ENCODE data around the gene METRNL. TPM values are rescaled to one million over a fixed set of nuclear protein-coding genes. Genes with fewer than 3 reads are reported as not detected.

The METRNL gene
- total RNA-seq, 1 experiment from 2014 or later: 203 TPM

DNA sequence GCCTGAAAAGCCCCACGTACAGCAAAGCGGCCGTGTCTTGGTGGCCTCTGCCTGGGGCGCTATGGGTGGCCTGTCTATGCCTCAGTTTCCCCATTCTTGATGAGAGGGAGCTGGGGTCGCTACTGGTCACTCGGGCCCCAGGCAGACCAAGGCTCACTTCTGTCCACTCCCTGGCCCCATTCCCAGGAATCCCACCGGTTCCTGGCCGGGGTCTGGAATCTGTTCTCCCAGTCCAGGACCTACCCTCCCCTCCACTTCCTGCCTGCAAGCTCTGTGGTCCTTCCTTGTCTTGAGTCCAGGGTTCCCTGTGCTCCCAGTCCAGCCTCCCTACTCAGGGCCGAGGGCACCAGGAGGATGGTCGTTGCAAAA, 24.5 kb downstream of the METRNL start:
- no peak for DNase-seq (ENCODE audit: low spot score)

DNA sequence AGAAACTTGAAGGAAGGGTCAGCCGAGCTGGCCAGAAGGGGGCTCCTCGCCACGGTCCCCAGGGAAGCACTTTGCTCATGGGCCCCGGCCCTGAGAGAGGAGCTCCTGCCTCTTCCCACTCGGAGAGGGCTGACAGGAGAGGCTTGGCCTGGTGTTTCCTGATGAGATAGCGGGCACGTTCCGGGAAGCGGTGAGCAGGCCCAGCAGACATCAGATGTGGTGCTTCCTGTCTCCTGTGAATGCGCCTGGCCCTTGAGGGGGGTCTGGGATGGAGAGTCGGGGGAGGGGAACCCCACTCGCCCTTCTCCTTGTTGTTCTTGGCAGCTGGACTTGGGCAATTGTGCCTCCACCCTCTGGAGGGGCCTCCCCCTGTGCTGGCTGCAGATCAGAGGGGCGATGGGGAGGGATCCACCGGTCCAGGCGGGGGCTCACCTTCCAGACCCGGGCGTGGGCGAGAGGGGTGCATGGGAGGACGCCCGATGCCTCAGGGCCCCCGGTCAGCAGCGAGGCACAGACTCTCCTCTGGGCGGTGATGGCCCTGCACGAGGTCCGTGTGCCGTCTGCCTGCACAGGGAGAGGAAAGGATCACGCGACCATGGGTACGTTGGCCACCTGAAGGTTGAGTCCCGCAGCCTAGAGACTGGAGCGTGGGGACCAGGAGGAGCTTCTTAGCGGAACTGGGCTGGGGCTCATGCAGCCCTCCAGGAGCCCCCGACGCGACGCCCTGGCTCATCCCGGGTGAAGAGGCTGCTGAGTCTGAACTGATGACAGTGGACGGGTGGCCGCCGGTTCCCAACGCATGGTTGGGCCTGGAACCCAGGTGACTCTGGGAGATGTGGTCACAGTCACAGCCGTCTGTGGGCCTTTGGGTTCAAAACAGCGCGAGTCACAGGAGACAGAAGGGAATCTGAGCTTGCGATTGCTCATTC, 25.4 kb downstream of the METRNL start:
- DNase-seq (ENCODE audit: low spot score): no peak

DNA sequence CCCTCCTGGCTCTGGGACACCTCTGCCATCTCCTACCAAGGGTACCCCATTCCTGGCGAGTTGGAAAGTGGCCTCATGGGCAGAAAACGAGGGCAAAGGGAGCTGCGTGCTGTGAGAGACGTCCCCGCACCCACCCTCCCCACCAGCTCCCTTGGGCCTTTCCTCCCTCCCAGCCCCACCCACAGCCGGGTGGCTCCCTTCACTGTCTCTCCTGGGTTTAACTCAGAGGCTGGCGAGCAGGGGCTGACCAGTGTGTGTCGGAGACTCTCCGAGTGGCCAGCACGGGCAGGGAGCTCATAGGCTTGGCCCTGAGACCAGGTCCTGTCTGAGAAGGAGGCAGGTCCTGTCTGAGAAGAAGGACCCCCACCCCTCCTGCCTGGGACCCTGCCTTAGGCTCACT, 26.1 kb downstream of the METRNL start:
- no peak for DNase-seq (ENCODE audit: low spot score)

DNA sequence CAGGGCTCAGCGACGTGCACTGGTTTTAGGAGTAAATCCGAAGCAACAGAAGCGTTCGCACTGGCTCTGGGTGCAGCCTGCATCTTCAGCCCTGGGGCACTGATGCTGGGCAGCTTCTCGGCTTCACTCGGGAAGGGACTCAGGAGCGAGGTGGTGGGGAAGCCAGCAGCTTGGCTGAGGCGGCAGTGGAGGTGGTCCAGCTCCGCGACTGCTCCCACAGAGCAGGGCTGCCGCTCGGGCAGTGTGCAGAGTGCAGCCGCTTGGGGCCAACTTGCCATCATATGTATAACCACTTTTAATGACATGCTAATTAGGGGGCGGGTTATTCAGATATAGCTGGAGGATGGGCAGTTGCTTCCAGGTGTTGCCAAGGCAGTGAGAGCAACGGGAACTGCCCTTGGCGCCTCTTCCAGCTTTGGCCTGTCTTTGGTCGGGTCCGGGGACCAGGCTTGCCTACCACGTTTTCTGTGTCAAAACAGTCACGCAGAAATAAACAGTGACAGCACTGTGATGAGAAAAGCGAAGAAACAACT, 26.7 kb downstream of the METRNL start:
- no peak for DNase-seq (ENCODE audit: low spot score)

DNA sequence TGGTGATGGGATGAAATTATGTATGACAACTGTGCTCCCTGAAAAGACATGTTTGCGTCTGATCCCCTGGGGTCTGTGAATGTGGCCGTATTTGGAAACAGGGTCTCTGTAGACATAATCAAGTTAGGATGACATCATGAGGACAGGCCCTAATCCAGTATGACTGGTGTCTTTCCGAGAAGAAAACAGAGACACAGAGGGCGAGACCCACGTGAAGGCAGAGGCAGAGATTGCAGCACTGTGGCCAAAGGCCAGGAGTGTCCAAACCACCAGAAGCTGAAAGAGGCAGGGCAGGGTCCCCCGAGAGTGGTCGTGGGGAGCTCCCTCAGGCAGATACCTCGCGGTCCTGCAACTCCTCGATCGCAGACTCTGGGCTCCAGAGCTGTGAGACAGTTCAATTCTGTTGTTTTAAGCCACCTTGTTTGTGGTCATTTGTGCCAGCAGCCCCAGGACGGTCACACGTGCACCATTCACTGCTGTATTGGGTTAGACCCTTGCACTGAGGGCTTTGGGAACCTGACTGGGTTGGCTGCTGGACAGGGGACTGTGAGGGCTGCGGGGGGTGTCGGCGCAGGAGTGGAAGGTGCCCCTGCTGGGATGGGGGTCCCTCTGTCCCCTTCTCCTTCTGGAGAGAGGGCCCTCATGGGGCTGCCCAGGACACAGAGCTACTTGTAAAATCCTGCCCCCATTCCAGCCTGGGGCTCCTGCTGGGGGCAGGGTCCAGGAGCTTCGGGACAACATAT, 27.7 kb downstream of the METRNL start:
- DNase-seq (ENCODE audit: low spot score): no peak

DNA sequence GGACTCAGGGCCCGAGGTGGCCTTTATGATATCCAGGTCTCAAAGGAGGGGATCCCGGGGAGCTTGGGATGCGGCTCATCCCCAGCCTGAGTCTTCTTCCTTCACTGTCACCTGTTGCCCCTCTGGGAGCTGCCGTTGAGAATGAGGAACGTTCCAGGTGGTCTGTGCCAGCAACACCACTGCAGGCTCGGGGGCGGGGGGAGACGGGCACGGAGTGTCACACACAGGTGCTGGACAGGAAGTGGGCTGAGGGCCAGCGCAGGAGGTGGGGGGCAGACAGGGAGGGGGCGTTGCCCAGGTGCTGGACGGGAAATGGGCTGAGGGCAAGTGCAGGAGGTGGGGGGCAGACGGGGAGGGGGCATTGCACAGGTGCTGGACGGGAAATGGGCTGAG, 28.2 kb downstream of the METRNL start:
- no peak for DNase-seq (ENCODE audit: low spot score)

DNA sequence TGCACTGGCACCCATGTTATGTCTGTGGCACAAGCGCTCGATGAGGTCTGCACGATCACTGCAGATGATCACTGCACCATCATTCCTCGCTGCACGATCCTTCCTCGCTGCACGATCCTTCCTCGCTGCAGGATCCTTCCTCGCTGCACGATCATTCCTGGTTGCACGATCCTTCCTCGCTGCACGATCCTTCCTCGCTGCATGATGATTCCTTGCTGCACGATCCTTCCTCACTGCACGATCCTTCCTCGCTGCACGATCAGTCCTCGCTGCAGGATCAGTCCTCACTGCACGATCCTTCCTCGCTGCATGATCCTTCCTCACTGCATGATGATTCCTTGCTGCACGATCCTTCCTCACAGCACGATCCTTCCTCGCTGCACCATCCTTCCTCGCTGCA, 29.3 kb downstream of the METRNL start:
- DNase-seq (ENCODE audit: low spot score): no peak

DNA sequence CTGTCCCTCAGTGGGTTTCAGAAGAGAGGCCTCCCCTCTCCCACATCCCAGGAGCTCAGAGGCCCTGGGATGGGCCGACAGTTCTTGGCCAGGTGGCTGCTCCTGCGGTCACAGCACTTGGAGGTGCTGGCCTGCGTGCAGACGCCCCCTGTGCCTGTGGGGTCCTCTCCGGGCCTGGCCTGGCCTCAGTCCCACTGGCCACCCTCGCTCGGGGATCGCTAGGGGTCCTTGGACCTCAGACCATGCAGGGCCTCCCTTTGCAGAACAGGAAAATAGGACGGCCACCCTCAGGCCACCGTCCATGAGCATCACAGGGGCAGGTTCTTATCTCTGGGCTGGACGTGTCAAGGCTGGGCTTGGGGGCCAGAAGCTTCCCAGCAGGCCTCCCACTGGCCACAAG, 30.0 kb downstream of the METRNL start:
- no peak for DNase-seq (ENCODE audit: low spot score)

DNA sequence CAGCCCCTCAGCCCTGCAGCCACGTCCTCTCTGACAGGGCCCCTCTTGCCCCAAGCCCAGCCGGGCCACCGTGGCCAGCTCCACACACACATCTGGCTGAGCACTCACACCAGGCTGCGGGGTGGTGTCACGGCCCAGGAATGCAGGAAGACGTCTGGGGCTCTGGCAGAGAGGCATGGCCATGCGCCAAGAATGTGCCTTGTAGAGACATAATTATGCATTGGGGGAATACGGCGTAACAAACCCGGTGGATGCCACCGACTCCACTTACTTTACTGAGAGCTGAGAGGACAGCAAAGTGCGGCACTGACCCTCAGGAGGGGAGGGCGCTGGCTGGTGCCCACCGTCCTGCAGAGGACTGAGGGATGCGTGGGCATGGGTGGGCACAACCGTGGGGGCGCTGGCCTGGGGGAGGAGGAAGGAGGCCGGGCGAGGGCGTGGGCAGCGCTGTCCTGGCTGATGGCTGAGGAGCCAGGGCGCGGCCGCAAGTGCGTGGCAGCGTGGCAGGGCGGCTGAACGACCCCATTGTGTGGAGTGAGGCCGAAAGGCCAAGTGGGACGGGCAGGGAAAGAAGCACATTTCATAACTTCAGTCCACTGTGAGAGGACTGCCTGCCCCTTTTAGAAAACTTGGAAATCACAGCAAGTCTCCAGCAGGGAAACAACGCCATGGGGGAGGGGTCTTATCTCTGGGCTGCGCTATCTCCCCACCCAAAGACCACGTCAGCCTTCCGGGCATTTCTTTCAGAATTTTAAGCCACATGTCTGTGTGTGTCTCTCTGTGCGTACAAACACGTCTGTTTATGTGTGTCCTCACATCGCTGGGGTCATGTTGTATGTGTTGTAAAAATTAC, 30.6 kb downstream of the METRNL start:
- DNase-seq (ENCODE audit: low spot score): peak; percentile 94

DNA sequence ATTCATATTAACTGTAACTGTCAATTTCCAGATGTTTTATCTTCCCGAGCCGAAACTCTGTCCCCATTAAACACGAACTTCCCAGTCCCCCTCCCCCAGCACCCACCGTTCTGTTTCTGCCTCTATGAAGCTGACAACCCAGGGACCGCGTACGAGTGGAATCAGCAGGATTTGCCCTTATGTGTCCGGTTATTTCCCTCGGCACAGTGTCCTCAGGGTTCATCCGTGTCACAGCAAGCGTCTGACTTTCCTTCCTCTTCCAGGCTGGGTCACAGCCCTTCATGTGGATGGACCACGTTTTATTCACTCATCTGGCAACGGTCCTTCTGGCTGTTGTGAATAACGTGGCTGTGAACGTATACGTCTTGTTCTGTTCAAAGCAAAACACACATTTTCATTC, 31.3 kb downstream of the METRNL start:
- DNase-seq (ENCODE audit: low spot score): no peak

DNA sequence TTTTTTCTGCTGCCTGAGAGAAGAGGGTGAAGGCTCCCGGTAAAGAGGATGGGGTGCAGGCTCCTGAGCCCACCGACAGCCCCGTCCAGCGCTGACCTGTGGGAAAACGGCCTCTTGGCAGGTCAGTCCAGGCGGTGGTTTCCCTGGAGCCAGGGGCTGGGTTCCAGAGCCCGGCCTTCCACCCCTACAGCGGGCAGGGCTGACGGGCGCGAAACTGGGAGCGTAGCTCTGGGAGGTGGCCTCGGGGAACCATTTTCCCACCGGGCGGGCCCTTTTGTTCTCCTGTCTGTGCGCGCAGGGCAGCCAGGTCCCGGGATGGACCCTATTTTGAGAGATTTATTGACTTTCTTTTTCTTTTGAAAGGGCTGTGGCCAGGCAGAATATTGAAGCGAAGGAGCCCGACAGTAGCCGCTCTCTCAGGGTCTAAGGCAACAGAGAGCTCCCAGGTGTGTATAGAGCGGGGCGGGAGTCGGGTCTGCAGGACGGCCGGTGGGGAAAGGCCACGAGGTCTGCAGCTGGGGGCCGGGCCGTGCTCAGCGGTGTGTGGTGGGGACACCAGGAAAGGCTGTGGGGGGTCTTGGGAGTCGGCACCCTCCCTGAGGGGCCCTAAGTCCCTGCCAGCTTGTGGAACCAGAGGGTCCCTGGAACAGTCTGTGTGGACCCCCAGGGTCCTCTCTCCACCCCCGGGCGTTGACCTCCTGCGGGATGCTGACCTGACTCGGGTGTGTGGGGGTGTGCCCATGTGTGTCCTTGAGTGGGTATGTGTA, 32.3 kb downstream of the METRNL start:
- no peak for DNase-seq (ENCODE audit: low spot score)

DNA sequence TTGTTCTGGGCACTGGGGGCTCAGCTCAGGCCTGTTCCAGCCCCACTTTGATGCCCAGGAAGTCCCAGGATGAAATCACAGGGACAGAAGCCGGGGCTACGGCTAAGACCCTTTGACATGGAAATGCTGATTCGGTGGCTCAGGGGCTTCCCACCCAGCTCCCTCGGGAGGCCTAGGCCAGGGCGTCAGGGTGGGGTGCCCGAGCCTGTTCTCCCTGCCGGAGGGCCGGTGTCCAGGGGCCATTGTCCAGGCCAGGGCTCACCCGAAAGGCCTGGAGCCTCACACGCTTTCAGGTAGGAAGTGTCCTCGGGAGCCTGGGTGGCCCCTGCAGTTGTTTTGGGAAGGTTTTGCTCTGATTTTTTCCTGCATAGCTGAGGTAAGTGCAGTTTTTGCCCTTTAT, 34.0 kb downstream of the METRNL start:
- no peak for DNase-seq (ENCODE audit: low spot score)

DNA sequence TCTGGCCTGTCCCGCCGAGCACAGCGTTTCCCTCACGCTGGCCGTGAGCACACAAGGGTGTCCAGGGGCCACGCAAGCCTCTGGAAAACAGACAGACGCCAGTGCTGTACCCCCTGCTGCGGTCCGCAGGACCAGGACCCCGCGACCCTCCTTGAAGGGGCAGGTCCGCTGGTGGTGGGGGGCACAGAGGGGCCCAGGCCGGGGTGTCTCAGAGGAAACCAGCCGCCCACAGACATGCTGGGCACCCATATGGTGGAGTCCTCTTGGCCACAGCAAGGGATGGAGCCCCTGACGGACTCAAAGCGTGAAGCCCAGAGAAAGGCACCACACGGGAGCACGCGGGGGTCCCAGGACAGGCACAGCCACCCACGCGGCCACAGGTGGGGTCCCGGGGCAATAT, 34.4 kb downstream of the METRNL start:
- DNase-seq (ENCODE audit: low spot score): no peak

DNA sequence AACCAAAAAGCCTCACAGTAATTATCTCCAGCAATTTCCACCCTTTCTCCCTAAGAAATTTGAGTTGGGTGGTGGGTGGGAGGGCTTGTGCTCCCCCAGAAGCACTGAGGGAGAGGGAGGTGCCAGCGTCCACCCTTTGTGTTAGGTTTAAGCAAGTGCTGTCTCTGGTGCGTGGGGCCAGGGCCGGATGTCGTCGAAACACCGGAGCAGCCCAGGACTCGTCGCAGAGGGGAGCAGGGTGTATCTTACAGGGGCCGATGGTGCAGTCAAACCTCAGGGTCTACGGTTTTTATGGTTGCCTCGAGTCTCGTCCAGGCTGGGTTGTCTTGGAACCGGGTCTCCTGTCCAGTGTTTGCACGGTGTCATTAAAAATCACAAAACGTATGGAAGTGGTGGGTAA, 35.3 kb downstream of the METRNL start:
- no peak for DNase-seq (ENCODE audit: low spot score)

DNA sequence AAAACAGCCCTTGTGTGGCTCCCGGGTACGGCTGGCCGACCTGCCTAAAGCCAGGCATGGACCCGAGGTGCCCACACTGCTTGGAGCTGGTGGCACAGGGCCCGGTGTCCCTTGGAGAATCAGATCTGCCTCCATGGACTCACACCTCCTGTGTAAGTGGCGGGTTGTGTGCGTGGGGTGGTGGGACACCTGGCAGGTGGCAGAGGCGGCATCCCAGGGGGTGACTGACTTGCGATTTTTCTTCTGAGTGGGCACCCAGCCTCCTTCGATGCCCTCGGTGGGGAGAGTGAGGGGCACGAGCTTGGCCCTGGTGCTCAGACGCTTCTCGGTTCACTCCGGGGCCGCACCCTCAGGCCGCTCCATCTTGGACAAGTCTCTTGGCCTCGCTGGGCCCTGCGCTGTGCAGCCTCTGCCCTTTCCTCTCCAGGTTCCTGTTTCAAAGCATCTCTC, 35.8 kb downstream of the METRNL start:
- no peak for DNase-seq (ENCODE audit: low spot score)

DNA sequence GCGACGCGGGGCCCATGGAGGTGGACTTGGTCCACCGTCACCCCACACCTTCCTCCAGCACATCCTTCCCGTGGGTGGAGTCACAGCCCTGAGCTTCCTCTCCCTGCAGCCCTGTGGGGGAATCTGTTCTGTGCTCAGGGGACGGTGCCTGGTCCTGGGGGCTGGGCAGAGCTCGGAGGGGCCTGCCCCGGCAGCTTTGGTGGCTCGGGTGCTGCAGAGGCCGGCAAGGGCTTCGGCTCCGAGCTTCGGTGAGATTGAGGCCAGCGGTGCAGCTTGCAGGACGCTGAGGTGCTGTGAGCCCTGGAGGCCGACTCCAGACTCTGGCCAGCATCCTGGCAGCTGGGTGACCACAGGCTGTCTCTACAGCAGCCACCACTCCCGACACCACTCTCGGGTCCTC, 36.4 kb downstream of the METRNL start:
- DNase-seq (ENCODE audit: low spot score): no peak

DNA sequence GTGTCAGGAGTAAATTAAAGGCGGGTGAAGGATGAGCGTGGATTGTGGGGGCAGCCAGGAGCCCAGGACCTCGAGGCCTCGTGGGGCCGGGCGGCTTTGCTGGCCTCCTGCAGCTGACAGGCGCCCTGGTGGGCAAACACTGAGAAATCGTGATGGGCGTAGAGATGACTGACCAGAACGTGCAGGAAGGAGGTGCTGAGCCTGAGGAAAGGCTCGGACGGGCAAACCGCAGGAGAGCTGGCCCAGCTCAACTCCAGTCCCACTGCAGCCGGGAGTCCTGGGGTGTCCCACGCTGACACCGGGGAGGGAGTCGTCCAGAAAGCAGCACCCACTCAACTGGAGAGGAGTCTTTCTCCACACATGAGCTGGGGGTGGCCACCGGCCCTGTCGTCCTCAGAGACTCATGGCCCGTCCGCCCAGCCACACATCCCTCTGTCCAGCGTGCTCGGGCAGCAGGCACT, 36.9 kb downstream of the METRNL start:
- no peak for DNase-seq (ENCODE audit: low spot score)

DNA sequence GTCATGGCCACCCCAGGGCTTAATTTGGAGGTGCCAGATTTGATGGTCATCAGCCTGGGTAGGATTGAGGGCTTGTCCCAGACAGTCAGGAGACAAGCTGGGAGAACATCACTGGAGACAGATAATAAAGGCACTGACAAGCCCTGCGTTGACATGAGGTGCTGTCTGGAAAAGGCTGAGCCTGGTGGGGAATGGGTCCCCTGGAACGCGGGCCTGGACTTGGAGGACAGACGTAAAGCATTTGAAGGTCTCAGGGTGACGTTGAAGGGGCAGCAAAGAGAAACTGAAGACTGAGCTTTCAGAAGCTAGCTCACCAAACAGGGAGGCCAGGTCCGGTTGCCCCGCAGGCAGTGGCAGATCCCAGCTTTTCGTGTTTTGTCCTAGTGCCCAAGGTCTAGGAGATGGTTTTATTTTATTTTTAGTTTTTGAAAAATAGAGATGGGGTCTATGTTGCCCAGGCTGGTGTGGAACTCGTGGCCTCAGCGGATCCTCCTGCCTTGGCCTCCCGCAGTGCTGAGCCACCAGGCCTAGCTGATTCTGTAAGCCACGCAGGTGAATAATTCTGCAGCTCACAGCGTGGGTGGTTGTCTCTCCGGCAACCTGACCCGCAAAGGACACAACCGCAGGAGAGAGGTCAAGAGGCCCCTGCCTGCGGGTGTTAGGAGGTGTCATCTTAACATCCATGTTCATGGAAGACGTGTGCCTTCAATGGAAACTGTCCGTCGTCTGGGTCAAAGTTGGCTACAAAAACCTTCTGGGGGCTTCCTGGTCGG, 37.6 kb downstream of the METRNL start:
- DNase-seq (ENCODE audit: low spot score): no peak

DNA sequence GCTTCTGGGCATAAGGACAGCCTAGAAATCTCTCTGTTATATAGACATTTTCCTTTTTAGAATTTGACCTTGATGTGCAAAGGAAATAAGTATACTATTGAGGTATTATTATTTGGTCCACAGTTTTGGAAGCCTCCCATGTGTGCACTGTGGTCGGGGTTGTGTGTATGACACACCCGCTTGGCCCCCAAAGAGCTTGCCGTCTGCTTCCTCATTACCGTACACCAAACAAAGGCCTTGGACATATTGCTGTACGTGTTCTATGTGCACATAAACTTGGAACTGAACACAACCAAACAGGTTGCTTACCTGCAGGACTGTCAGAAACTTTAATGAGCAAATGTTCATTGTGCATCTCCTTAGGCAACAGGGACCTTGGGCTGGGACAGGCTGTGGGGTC, 38.2 kb downstream of the METRNL start:
- no peak for DNase-seq (ENCODE audit: low spot score)
